ENCODE data around the gene HTRA3. TPM values are rescaled to one million over a fixed set of nuclear protein-coding genes. Genes with fewer than 3 reads are reported as not detected.

HTRA3 gene
- total RNA-seq, 1 experiment from 2014 or later, result not detected

GRCh38 chr4:8227201-8227770 lies 42.3 kb upstream of the HTRA3 start:
- no peak overlapping the region for H3K27ac Mint-ChIP-seq (ENCODE audit: unreplicated experiment)
- no peaks in the 10 kb centered on the region for H3K36me3 Mint-ChIP-seq (ENCODE audit: insufficient read depth, unreplicated experiment)
- intact Hi-C loops (cut with micrococcal nuclease; ENCODE audit: unreplicated experiment), result no loop called here
- TF ChIP-seq CTCF (IDR thresholded peaks at IDR 0.05; ENCODE audit: unreplicated experiment), result no peak
- CTCF ChIA-PET, result no interaction called here
- no TSS peak for BruUV-seq (replicated peaks)
- no peaks in the 10 kb centered on the region for H3K9me3 Mint-ChIP-seq (ENCODE audit: low read depth, unreplicated experiment)
- H3K4me3 Mint-ChIP-seq (ENCODE audit: low read depth, unreplicated experiment), result no peak overlapping the region
- no peaks in the 10 kb centered on the region for H3K4me1 Mint-ChIP-seq (ENCODE audit: low read depth, unreplicated experiment)
- H3K27me3 Mint-ChIP-seq (ENCODE audit: unreplicated experiment), result no peaks in the 10 kb centered on the region
- no peak for DNase-seq

- intact Hi-C loops (cut with micrococcal nuclease; ENCODE audit: unreplicated experiment), result no loop called here
- Mint-ChIP-seq H3K27me3 (ENCODE audit: unreplicated experiment) (no peaks in the 10 kb centered on the region), H3K4me1 (ENCODE audit: low read depth, unreplicated experiment) (no peaks in the 10 kb centered on the region), H3K4me3 (ENCODE audit: low read depth, unreplicated experiment) (no peak overlapping the region), H3K27ac (ENCODE audit: unreplicated experiment) (no peak overlapping the region), H3K36me3 (ENCODE audit: insufficient read depth, unreplicated experiment) (no peaks in the 10 kb centered on the region), H3K9me3 (ENCODE audit: low read depth, unreplicated experiment) (no peaks in the 10 kb centered on the region)
- CTCF ChIA-PET, result no interaction called here
- no TSS peak for BruUV-seq (replicated peaks)
- DNase-seq, result no peak
- no peak for TF ChIP-seq CTCF (IDR thresholded peaks at IDR 0.05; ENCODE audit: unreplicated experiment)
These were observed 41.7 kb upstream of the HTRA3 start for GRCh38 chr4:8227771-8228318.

DNA sequence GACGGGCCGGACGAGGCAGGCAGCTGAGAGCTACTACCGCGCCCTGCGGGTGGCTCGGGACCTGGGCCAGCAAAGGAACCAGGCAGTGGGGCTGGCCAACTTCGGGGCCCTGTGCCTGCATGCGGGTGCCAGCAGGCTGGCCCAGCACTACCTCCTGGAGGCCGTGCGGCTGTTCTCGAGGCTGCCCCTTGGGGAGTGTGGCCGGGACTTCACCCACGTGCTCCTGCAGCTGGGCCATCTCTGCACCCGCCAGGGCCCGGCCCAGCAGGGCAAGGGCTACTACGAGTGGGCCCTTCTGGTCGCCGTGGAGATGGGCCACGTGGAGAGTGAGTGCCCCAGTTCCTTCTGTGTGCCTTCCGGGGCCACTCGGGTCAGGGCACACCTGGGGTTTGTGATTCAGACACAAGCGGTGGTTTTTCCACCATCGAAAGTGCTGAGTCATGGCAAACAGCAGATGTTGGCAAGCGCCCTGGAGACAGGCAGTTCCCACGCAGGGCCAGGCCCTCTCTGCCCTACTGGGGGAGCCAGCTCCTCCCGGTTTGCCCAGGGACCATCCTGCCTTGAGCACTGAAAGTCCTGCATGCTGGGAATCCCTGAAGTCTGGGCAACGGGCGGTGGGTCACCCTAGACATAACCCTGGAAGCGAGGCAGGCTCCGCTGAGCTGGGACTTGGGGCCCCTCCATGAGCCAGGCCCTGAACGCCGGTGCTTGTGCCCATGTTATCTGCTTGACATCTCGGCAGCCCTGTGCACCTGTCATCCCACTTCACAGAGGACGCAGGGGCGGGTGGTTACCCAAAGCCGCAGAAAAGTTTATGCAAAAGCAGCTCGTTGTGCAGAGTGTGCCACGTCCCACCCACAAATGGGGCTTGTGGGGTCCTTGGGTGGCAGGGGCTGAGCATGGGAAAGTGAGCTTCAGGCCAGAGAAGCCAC lies 41.0 kb upstream of the HTRA3 start:
- no peak for DNase-seq
- no peaks in the 10 kb centered on the region for H3K4me1 Mint-ChIP-seq (ENCODE audit: low read depth, unreplicated experiment)
- CTCF ChIA-PET, result interaction anchor here (0.9 kb wide), 1 partner anchor 16 kb away, joined by 3 read pairs; no protein-coding TSS in a partner anchor
- no peaks in the 10 kb centered on the region for H3K27me3 Mint-ChIP-seq (ENCODE audit: unreplicated experiment)
- no peak overlapping the region for H3K27ac Mint-ChIP-seq (ENCODE audit: unreplicated experiment)
- no TSS peak for BruUV-seq (replicated peaks)
- no peaks in the 10 kb centered on the region for H3K9me3 Mint-ChIP-seq (ENCODE audit: low read depth, unreplicated experiment)
- no peaks in the 10 kb centered on the region for H3K36me3 Mint-ChIP-seq (ENCODE audit: insufficient read depth, unreplicated experiment)
- no peak for TF ChIP-seq CTCF (IDR thresholded peaks at IDR 0.05; ENCODE audit: unreplicated experiment)
- intact Hi-C loops (cut with micrococcal nuclease; ENCODE audit: unreplicated experiment), result no loop called here
- H3K4me3 Mint-ChIP-seq (ENCODE audit: low read depth, unreplicated experiment), result no peak overlapping the region

DNA sequence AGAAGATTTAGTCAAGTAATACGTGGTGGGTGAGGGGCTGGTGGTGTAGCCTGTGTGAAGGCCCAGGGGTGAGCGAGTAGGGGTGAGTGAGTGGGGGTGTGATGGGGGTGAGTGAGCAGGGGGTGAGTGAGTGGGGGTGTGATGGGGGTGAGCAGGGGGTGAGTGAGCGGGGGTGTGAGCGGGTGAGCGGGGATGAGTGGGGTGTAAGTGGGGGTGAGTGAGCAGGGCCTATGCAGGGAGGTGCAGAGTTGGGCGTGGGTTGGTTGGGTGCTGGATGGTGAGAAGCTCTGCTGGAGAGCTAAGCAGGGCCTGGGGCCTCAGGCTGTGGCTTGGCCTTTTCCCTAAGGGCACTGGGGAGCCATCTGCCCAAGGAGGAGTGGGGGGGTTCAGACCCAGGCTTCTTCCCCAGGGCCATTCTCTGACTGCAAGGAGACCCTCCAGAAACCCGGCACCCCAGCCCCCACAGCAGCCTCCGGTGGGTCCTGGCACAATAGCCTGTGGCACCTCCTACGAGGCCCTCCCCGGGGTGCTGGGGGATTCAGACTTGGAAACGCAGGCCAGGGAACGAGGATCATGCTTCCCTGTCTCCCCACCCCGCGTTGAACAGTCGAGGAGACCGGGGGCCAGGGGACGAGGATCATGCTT lies 40.1 kb upstream of the HTRA3 start:
- no TSS peak for BruUV-seq (replicated peaks)
- DNase-seq, result no peak
- no peak for TF ChIP-seq CTCF (IDR thresholded peaks at IDR 0.05; ENCODE audit: unreplicated experiment)
- Mint-ChIP-seq H3K4me1 (ENCODE audit: low read depth, unreplicated experiment) (no peaks in the 10 kb centered on the region), H3K27me3 (ENCODE audit: unreplicated experiment) (no peaks in the 10 kb centered on the region), H3K4me3 (ENCODE audit: low read depth, unreplicated experiment) (no peak overlapping the region), H3K9me3 (ENCODE audit: low read depth, unreplicated experiment) (no peaks in the 10 kb centered on the region), H3K36me3 (ENCODE audit: insufficient read depth, unreplicated experiment) (no peaks in the 10 kb centered on the region), H3K27ac (ENCODE audit: unreplicated experiment) (no peak overlapping the region)
- CTCF ChIA-PET, result interaction anchor here (0.9 kb wide), 1 partner anchor 17 kb away, joined by 3 read pairs; no protein-coding TSS in a partner anchor
- intact Hi-C loops (cut with micrococcal nuclease; ENCODE audit: unreplicated experiment), result no loop called here

Measured in Calu3 (cell line).